ENCODE results near the gene MROH2A.
"Not testable (repeated sequence)": the region's sequence is repeated elsewhere in the genome, so short reads cannot be mapped to it uniquely, and the experiment has no call there.

The MROH2A gene, protein sequence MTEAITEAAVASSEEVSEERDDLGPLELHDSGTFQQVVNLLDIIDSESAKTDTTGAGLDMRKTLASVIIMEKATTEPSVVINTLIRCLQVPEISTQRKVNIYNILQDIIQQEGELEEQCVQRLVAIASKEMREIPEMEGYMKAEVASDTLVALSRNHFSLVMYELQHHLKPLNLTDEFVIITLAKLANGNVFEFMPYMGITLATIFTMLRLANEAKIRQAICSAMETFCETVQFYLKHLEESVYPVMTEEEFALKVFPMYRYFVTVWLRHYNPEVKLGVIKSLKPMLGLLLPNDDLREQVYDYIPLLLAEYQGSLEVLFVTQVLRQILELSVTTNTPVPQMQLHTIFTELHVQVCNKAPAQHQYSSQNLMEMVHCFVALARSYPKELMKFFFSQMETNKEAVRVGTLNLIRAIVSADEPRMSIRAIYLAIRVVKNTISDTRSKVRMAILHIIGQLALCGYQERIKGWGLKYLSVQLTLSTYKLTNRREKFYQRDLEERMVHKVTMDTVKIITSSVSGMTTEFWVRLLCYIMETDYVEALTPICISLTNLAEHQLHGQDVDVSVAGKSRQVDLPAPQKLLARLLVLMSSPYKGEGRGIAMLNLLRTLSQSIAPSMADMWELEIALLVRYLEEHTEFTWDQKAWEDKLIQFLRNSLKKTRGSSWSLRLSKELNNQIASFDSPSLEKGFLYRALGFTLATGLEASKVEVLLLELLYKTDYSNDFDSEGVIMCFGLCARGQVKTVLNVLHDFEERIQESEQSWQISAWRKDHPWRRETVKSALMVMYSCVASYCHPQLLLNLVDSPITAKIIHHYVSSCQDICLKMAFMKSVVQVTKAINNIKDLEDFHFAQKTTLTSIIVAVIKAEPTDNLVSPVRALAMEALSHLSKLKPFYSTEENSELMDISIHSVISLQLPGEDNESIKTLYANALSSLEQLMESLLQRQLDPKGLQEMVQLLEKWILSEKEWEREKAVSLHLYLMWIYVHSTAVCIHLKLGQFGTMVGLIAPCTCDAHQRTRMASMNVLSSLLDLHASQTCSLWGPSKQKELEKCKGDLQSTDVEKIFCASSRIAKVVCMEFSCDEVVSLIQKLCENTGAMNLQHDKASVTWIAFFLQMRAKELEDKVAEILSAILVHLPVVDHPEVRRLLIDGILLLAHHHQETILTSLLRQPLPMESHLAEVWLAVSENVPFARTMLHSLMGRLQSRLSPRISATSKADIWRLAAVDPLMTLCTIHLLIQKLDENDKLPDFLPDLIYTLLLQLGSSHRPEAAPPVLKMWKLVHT (N-terminal part only)

DNA sequence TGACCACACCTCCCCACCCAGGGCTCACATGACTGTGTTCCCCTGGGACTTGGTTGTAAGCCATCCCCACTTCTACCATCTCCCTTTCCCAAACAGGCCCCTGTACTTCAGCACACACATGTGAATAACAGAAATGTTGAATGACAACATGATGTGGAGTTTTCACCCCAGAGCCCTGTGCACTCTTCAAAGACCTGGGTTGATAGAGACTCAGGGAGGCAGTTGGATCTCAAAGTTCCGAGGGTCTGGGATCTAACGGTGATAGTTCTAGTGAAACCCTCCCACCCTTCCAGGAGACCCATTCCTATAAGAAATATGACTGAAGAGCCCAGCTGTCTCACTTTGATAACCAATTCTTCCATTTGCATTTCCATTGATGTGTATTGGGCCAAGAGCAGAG lies at the start of gene MROH2A:
Gene MROH2A, plus strand, starts transcription at position 301 of the 400 bp plus-strand sequence. CDS start 1,029 bp downstream, outside the sequence.
- DNase-seq (ENCODE audit: low read depth) = no peak

DNA sequence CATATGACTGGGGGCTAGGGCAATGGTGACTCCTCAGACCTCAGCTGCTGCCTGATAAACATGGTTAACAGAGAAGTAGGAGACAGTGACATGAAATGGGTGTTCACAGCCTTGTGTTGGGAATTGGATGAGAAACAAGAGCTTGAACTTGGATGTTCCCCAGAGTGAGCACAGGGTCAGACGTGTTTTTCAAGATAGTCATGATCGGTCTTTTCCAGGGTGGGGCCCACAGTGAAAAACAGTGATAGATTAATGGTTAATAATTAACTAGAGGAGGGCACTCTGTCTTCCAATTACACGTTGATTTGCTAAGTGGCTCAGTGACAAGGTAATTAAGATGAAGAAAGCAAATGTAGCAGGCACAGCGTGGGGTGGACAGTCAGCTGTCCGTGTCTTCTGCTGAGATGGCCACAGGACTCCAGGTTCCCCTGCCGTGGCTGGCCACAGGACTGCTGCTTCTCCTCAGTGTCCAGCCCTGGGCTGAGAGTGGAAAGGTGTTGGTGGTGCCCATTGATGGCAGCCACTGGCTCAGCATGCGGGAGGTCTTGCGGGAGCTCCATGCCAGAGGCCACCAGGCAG lies 49.3 kb upstream of the MROH2A start, which contains the start of gene UGT1A3:
Gene UGT1A3, plus strand, starts transcription at position 320 of the 579 bp plus-strand sequence. Its CDS starts 85 bp downstream, at position 405.
- DNase-seq (ENCODE audit: low read depth) = no peak

GRCh38 chr2:233736868-233737653 lies 41.1 kb upstream of the MROH2A start:
- DNase-seq (ENCODE audit: low read depth) = not testable (repeated sequence)

- DNase-seq (ENCODE audit: low read depth) = no peak
Measured at GRCh38 chr2:233740870-233741269, 37.3 kb upstream of the MROH2A start.

DNA sequence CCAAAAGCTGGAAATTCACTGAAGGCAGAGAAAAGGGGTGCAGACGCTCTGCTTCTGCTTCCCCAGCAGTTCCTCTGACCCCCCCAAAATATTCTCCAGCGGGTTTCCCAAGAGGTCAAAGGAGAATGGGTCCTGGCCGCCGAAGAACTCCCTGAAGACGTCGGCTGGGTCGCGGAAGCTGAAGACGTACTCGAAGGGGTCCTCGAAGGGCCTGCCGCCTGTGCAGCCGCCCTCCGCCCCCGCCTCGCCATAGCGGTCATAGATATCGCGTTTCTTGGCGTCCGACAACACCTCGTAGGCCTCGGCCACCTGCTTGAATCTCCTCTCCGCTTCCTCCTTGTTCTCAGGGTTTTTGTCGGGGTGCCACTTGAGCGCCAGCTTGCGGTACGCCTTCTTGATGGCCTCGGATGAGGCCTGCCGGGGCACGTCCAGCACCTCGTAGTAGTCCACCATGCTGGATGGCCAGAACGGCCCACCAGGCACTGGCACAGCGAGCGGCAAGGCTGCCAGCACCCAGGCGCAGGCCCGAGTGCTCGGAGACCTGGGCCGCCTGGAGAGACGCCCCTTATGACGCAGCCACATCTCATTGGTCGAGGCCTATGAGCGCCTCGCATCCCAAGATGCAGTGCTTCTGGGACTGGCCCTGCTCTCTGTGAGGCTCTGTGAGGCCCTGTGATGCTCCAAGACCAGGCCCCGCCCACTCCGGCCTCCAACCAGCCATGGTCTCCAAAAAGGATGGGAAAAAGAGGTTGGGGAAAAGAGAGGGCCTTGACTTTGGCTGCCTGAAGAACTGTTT lies 34.5 kb upstream of the MROH2A start:
- no peak for DNase-seq (ENCODE audit: low read depth)

DNA sequence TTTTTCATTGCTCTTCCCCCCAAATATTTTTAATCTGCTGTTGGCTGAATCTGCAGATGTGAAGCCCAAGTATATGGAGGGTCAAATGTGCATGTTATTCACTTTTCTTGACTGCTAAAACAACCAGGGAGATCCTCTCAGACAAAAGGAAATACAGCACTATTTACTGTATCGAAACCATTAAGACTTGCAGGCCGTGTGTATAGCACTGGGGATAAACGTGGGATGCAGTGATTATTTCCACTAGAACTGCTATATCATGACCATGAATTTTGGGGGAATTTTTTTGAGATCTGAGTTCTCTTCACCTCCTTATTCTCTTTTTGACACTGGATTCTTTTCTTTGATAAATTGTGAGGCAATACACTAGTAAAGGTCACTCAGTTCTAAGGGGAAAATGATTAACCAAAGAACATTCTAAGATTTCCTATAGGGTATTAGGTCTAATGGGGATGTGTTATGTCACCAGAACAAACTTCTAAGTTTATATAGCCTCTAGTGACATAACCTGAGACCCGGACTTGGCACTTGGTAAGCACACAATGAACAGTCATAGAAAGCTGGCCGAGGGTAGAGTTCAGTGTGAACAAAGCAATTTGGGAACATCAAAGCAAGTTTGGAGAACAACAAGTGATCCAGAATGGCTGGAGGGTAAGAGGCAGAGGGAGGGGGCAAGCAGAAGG lies 32.9 kb upstream of the MROH2A start:
- DNase-seq (ENCODE audit: low read depth) = no peak

DNA sequence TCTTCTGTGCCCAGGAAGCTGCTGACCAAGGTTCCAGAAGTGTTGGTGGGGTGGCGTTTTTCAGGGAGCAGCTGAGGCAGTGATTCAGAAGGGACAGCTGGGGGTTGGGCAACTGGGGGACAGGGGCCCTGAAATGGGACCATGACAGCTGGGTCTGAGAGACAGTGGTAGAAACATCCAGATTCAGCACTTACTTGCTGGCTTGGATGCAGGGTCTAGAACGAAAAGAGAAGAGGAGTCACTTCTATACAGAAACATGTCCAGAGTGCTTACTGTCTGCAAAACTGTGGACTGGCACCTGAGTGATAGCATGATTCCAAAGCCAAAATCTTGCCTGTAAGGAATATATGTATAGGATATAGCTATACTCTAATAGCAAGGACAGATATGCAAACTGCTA lies 32.3 kb upstream of the MROH2A start:
- DNase-seq (ENCODE audit: low read depth) = not testable (repeated sequence)

DNA sequence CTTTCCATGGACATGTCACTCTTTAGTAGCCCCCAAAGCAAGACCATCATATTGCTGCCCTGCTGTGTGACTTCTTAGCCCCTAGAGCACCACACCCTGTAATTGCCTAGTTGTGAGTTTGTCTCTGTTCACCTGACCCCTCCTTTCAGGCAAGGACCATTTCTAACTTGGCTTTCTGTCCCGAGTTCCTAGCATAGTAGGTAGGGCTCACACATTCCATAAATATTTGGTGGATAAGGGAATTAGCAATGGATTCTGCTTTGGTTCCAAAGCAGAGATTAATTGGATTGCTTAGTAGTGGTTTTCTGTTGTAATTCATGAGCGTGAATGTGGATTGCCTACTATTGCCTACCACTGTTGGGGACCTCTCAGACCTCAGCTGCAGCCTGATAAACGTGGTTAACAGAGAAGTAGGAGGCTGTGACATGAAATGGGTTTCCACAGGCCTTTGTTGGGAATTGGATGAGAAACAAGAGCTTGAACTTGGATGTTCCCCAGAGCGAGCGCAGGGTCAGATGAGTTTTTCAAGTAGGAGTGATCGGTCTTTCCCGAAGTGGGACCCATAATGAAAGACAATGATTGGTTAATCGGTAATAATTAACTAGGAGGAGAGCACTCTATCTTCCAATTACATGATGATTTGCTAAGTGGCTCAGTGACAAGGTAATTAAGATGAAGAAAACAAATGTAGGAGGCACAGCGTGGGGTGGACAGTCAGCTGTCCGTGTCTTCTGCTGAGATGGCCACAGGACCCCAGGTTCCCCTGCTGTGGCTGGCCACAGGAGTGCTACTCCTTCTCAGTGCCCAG lies 31.5 kb upstream of the MROH2A start:
- no peak for DNase-seq (ENCODE audit: low read depth)

DNA sequence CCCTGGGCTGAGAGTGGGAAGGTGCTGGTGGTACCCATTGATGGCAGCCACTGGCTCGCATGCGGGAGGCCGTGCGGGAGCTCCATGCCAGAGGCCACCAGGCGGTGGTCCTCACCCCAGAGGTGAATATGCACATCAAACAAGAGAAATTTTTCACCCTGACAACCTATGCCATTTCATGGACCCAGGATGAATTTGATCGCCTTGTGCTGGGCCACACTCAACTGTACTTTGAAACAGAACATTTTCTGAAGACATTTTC lies 30.9 kb upstream of the MROH2A start:
- no peak for DNase-seq (ENCODE audit: low read depth)

DNA sequence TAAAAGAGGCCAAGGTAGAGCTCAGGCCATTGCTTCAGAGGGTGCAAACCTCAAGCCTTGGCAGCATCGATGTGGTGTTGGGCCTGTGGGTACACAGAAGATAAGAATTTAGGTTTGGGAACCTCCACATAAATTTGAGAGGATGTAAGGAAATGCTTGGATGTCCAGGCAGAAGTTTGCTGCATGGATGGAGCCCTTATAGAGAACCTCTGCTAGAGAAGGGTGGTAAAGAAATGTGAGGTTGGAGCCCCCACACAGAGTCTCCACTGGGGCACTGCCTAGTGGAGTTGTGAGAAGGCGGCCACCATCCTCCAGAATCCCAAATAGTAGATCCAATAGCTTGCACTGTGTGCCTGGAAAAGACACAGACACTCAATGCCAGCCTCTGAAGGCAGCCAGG lies 27.4 kb upstream of the MROH2A start:
- DNase-seq (ENCODE audit: low read depth) = not testable (repeated sequence)

GRCh38 chr2:233751212-233752009 lies 26.7 kb upstream of the MROH2A start:
- DNase-seq (ENCODE audit: low read depth) = not testable (repeated sequence)

DNA sequence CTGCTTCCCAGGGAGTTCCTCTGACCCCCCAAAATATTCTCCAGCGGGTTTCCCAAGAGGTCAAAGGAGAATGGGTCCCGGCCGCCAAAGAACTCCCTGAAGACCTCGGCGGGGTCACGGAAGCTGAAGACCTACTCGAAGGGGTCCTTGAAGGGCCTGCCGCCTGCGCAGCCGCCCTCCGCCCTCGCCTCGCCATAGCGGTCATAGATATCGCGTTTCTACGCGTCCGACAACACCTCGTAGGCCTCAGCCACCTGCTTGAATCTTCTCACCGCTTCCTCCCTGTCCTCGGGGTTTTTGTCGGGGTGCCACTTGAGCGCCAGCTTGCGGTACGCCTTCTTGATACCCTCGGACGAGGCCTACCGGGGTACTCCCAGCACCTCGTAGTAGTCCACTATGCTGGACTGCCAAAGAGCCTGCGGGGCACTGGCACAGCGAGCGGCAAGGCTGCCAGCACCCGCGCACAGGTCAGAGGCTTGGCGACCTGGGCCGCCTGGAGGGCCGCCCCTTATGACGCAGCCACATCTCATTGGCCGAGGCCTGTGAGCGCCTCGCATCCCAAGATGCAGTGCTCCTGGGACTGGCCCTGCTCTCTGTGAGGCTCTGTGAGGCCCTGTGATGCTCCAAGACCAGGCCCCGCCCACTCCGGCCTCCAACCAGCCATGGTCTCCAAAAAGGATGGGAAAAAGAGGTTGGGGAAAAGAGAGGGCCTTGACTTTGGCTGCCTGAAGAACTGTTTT lies 23.1 kb upstream of the MROH2A start:
- DNase-seq (ENCODE audit: low read depth) = no peak

DNA sequence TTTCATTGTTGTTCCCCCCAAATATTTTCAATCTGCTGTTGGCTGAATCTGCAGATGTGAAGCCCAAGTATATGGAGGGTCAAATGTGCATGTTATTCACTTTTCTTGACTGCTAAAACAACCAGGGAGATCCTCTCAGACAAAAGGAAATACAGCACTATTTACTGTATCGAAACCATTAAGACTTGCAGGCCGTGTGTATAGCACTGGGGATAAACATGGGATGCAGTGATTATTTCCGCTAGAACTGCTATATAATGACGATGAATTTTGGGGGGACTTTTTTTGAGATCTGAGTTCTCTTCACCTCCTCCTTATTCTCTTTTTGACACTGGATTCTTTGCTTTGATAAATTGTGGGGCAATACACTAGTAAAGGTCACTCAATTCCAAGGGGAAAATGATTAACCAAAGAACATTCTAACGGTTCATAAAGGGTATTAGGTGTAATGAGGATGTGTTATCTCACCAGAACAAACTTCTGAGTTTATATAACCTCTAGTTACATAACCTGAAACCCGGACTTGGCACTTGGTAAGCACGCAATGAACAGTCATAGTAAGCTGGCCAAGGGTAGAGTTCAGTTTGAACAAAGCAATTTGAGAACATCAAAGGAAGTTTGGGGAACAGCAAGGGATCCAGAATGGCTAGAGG lies 21.6 kb upstream of the MROH2A start:
- no peak for DNase-seq (ENCODE audit: low read depth)

DNA sequence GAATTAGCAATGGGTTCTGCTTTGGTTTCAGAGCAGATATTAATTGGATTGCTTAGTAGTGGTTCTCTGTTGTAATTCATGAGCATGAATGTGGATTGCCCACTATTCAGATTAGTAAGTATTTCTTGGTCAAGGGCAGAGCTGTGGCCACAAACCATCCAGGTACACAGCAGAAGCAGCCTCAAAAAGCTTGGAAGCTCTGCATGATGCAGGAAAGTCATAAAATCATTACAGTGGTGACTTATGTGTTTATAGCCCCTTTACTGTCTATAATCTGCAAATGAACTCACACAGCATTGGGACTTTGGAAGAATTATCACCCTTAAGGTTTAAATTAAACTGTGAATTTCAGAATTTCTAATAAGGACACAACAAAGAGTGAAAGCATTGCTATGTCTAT lies 20.0 kb upstream of the MROH2A start:
- DNase-seq (ENCODE audit: low read depth) = no peak

DNA sequence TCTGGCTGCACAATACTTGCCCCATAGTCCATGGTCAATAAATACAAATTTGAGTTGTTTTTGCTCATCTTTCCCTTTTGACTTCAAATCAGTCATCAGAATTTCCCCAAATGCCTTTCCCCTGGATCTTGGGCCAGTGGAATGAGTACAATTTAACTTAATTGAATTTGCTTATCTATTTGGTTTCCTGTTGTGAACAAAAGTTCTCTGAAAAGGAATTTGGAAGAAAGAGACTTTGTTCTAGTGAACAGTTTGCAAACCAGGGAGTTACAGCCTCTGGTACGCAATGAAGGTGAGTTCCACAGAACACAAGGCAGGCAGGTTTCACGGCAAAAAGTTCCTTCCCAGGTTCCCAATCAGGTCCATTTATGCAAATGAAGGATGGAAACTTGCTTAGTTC lies 19.3 kb upstream of the MROH2A start:
- DNase-seq (ENCODE audit: low read depth) = no peak

GRCh38 chr2:233760043-233760442 lies 18.1 kb upstream of the MROH2A start, which contains the start of gene UGT1A1:
TSS of gene UGT1A1 (plus strand) at chr2:233760270. CDS start at chr2:233760288, 18 bp downstream.
- no peak for DNase-seq (ENCODE audit: low read depth)

Data from HS-5 (cell line).